Rectal smooth muscle tissue (tissue), 1 donor: ENCODE results near the gene ABCF2.

ENCODE experiments used
- H3K27ac ChIP-seq: one replicate; pipeline ENCODE4 v1.7.0; 2013; ENCODE audit warnings: low read depth, low read length, inconsistent platforms
- H3K27me3 ChIP-seq: one replicate; pipeline ENCODE4 v1.7.0; 2013; ENCODE audit warnings: low read length; ENCODE audit not compliant: control insufficient read depth, insufficient read depth
- H3K36me3 ChIP-seq: one replicate; pipeline ENCODE4 v1.7.0; 2013; ENCODE audit warnings: low read length; ENCODE audit not compliant: control insufficient read depth, insufficient read depth
- H3K4me1 ChIP-seq: one replicate; pipeline ENCODE4 v1.7.0; 2013; ENCODE audit warnings: low read length; ENCODE audit not compliant: control insufficient read depth, insufficient read depth
- H3K4me3 ChIP-seq: one replicate; pipeline ENCODE4 v1.7.0; 2013; ENCODE audit warnings: low read length
- H3K9ac ChIP-seq: one replicate; pipeline ENCODE4 v1.7.0; 2013; ENCODE audit warnings: low read length

Gene ABCF2

DNA sequence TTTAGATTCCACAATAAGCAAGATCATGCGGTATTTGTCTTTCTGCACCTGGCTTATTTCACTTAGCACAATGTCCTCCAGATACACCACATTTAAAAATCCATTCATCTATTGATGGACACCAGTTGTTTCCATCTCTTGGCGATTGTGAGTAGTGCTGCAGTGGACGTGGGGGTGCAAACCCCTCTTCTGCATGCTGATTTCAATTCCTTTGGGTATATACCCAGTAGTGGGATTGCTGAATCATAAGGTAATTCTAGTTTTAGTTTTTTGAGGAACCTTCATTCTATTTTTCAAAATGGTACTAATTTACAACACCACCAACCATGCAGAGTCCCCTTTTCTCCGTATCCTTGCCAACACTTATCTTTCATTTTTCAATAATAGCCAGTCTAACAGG, 38.0 kb downstream of the ABCF2 start:
- no peak overlapping the region for H3K4me3 ChIP-seq
- no peak overlapping the region for H3K27ac ChIP-seq
- H3K4me1 ChIP-seq = no peaks in the 10 kb centered on the region
- no peaks in the 10 kb centered on the region for H3K36me3 ChIP-seq
- no peak overlapping the region for H3K9ac ChIP-seq
- no peaks in the 10 kb centered on the region for H3K27me3 ChIP-seq

DNA sequence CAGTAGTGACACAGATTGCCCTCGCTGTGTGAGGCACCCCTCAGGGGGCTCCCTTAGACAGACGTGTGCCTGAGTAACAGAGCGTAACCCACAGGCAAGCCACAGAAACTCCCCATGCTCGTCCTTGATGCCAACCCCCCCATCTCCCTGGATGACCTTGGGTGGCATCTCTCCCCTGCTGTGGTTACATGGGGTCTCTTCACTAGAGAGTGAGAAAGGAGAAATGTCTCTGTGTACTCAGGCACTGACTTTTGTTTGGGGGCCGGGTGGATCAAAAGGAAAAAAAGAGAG, 38.8 kb downstream of the ABCF2 start:
- Histone ChIP-seq H3K4me3 (no peak overlapping the region), H3K4me1 (no peaks in the 10 kb centered on the region), H3K27me3 (no peaks in the 10 kb centered on the region), H3K9ac (no peak overlapping the region), H3K27ac (no peak overlapping the region), H3K36me3 (no peaks in the 10 kb centered on the region)

DNA sequence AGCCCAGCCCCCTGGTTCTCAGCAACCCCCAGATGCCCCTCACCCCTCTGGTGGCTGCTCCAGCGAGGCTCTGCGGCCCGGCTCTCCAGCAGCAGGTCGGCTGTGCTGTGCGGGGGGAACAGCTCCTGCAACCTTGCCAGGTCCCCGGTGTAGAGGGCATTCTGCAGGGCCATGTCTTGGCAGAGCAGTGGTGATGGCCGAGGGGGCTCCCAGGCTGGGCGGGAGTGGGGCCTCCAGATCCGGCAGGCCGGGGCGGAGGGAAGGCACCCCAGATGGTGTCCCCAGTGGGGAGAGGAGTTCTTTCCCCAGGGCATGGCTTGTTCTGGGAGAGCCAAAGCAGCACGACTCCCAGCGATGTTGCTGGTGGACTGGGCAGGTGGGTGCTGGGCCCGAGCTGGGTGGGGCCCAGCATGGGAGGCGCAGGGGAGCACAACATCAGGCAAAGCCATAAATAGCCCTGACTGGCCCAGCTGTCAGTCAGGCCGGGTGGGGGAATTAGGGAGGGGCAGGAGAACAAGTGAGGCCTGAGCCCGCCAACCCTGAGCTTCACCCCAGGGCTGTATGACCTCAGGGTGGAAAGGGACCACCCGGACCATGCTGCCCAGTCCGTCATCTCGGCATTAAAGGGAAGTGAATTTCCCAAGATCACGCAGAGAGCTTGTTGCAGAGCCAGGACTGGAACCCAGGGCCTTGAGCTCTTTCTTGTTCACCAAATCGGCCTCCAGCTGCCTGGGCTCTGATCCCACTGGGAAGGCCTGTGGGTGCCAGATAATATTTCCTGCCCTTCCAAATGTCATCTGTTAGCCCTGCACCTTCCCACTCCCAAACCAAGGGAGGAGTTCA, 39.4 kb downstream of the ABCF2 start:
- Histone ChIP-seq H3K27ac (no peak overlapping the region), H3K4me1 (no peaks in the 10 kb centered on the region), H3K36me3 (no peaks in the 10 kb centered on the region), H3K27me3 (no peaks in the 10 kb centered on the region), H3K4me3 (no peak overlapping the region), H3K9ac (no peak overlapping the region)

DNA sequence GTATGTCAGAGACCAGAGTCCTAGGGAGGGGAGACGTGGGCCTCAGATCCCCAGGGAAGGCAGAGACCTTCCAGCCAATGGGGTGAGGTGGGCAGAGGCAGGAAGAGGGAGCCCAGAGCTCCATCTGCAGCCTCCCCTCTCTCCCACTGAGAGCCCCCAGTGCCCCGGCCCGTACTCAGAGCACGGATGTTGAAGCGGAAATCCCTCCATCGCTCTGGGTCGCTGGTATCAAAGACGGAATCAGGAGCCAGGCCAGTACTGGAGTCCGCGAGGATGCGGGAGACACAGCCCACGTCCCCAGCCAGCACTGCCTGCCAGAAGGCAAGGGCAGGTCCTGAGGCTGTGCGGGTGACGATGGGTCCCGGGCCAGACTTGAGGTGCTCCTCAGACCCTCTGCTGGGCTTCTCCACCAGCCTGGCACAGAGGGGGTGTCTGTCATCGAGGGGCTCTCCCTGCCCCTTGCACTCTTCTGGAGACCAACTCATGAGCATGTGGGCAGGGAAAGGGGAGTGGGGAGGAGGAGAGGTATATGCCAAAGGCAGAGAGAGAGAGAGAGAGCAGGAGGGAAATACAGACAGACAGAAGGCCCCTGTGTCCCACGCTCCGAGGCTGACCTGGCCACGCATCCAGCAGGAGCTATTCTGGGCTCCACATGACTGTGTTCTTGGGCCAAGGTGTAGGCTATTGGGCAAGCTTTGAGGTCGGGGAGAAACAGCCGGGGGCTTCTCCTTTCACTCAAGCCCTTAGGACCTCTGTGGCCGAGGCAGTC, 40.2 kb downstream of the ABCF2 start, which contains the start of gene ASB10:
Gene ASB10 (minus strand): TSS at position 611 of the 769 bp plus-strand sequence. CDS start 120 bp downstream, at position 491.
- H3K27me3 ChIP-seq = no peaks in the 10 kb centered on the region
- no peak within 1 kb of the TSS for H3K4me3 ChIP-seq
- H3K36me3 ChIP-seq = no peaks in the 10 kb centered on the region
- no peaks in the 10 kb centered on the region for H3K4me1 ChIP-seq
- no peak within 1 kb of the TSS for H3K9ac ChIP-seq
- no peak within 1 kb of the TSS for H3K27ac ChIP-seq

DNA sequence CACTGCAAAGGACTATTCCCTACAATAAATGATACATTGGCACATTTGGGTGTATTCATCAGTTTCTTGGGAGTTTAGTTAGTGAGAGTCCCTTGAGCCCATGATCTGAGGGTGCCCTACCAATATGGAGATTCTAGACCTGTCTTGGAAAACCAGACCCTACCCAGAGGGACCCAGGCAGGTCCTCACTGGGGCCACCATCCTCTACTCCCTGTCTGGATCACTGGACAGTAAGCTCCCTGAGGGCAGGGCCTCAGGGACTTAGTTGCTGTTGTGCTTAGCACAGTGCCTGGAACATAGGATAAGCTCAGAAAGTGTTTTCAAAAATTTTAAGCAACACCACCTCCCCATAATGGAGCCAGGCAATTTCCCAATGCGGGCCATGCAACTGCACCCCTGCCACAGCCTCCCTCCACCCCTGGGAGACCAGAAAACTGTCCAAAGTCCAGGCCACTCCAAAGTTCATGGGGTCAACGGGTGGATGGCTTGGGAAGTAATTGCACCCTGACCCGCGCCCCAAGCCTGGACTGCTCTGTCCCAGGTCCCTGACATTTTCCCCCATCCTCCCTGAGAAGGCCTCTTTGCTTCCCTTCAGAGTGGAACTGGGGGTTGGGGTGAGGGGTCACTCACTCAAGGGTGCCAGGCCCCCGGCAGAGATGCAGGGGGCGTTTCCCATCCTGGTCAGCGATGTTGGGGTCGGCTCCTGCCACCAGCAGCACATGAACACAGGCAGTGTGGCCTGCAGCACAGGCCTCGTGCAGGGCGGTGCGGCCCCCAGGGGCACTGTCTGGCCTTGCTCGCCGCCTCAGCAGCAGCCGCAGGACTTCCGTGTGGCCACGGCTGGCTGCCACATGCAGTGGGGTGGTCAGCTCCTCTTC, 41.0 kb downstream of the ABCF2 start:
- H3K9ac ChIP-seq = no peak overlapping the region
- H3K27ac ChIP-seq = no peak overlapping the region
- no peaks in the 10 kb centered on the region for H3K27me3 ChIP-seq
- H3K4me3 ChIP-seq = no peak overlapping the region
- no peaks in the 10 kb centered on the region for H3K4me1 ChIP-seq
- no peaks in the 10 kb centered on the region for H3K36me3 ChIP-seq

DNA sequence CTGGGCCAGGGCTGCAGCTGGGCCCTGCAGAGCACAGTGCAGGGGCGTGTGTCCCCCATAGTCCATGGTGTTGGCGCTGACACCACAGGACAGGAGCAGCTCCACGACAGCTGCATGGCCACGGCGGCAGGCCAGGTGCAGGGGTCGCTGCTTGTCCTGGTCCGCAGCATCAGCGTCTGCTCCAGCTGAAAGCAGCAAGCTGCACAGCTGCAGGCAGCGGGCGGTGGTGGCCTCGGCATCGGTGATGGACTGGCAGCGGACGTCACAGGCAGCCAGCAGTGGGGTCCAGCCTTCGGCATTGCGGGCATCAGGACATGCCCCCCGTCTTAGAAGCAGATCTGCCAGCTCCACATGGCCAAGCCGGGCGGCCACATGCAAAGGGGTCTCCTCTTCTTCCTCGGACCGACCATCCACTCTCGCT, 46.0 kb downstream of the ABCF2 start:
- H3K9ac ChIP-seq = no peak overlapping the region
- H3K4me3 ChIP-seq = no peak overlapping the region
- H3K27ac ChIP-seq = no peak overlapping the region

DNA sequence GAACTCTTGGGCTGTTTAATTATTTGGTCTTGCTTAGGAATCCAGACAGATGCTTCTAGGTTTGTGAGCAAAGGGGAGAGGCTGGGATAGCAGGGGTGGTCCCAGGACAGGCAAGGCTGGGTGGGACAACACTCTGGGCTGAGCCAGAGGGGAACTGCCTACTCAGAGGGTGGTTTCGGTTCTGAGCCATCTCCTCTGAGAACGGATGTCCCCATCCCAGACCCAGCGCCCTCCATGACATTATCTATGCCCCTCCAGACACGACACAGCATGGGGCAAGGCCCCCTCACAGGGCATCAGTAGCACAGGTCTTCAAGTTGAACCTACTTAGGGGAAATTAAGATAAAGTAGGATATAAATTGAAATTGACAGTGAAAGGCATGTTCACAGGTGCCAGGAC, 47.1 kb downstream of the ABCF2 start:
- Histone ChIP-seq H3K27me3 (no peaks in the 10 kb centered on the region), H3K36me3 (no peaks in the 10 kb centered on the region), H3K4me1 (no peaks in the 10 kb centered on the region), H3K9ac (no peak overlapping the region), H3K27ac (no peak overlapping the region), H3K4me3 (no peak overlapping the region)

More for the DNA sequence above, 46.0 kb downstream of the ABCF2 start:
- Histone ChIP-seq H3K36me3 (no peaks in the 10 kb centered on the region), H3K4me1 (no peaks in the 10 kb centered on the region), H3K27me3 (no peaks in the 10 kb centered on the region)

DNA sequence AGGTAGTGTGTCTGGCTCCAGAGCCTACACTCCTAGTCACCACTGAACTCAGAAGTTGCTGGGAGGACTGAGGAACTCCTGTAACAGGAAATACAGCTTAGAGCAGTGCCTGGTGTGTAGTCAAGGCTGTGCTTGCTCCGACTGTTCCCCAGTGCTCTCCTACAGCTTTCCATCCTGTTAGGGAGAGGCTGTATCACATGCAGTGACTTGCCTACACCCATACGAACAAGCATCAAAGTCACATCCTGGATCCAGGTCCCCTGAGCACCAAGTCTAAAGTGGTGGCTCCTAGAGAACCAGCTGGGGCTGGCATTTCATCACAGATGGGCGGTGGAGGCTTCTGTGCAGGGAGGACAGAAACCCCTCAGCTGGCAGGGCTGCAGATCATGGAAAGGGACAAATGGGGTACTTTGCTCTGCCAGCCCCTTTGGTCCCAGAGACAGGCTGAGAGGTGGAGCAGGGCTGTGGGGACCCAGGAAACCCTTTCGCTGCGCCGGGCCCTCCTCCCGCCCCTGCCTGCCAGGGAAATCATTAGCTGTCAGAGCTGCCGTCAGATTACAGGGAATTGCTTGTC, 47.6 kb downstream of the ABCF2 start:
- Histone ChIP-seq H3K36me3 (no peaks in the 10 kb centered on the region), H3K27me3 (no peaks in the 10 kb centered on the region), H3K4me3 (no peak overlapping the region), H3K9ac (no peak overlapping the region), H3K27ac (no peak overlapping the region), H3K4me1 (no peaks in the 10 kb centered on the region)

DNA sequence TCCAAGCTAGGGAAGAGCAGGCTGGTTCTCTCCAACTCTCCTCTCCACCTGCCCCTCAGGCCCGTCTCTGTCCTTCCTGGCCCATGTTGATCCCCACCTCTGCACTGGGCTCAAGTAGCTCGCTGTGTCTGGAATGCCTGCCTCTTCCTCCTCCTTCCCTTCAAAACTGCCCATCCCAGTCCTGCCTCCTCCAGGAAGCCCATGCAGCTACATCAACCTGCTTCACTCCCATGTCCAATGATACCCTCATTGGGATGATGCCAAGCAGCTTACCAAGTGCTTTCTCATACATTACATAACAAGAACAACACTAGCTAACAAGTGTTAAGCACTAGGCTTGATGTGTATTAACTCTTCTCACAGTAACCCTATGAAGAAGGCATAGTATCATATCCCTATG, 48.2 kb downstream of the ABCF2 start:
- H3K4me3 ChIP-seq = no peak overlapping the region
- H3K36me3 ChIP-seq = no peaks in the 10 kb centered on the region
- H3K27me3 ChIP-seq = no peaks in the 10 kb centered on the region
- no peak overlapping the region for H3K9ac ChIP-seq
- no peaks in the 10 kb centered on the region for H3K4me1 ChIP-seq
- H3K27ac ChIP-seq = no peak overlapping the region

DNA sequence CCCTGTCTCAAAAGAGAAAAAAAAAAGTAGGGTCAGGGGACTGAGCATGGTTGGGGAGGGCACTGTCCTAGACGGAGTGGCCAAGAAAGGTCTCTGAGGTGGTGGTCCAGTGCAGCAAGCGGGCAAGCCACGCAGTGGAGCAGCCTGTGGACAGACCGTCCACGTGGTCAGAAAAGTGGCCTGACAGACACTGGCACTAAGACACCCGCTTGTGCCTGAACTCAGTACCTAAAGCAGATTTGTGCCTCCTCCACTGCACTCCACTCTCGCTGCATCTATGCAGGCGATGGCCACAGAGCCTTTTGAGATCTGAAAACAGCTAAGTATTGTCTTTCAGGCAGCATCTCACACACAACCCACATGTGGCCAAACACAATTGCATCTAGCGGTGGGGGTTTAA, 48.8 kb downstream of the ABCF2 start:
- Histone ChIP-seq H3K27ac (no peak overlapping the region), H3K4me1 (no peaks in the 10 kb centered on the region), H3K27me3 (no peaks in the 10 kb centered on the region), H3K9ac (no peak overlapping the region), H3K4me3 (no peak overlapping the region), H3K36me3 (no peaks in the 10 kb centered on the region)

DNA sequence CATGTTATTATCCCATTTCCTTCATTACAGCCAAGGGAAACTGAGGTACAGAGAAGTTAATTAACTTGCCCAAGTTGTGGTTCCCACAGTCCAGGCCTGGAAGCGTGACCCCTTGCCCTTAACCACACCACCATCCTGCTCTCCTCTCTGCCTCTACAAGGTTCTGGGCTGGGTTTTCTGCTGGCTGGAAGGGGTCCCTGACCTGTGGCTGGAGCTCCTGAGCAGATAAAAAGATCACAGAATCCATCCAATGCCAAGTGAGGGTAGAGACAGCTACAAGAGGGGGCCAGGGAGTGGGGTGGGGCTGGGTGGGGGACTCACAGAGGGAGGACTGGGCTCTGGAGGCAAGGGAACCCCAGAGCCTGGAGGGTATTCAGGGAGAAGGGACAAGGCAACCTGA, 49.7 kb downstream of the ABCF2 start:
- Histone ChIP-seq H3K9ac (no peak overlapping the region), H3K27ac (no peak overlapping the region), H3K27me3 (no peaks in the 10 kb centered on the region), H3K4me3 (no peak overlapping the region), H3K36me3 (no peaks in the 10 kb centered on the region), H3K4me1 (no peaks in the 10 kb centered on the region)

DNA sequence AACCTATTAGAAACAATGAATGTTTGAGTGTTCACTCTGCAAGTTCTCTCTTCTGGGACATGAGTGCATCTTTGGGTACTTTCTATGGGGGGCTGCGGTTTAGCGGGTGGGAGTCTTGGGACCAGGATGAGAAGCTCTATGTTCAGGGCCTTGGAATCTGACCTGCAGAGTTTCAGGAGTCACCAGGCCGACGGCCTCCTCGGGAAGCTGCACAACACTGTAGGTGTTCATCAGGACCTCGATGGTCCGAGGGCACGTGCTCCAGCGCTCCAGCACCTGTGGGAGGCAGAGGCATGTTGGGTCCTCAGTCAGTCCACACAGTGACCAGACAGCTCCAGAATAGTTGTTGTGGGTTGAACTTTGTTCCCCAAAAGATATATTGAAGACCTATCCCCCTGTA, 50.6 kb downstream of the ABCF2 start:
- Histone ChIP-seq H3K9ac (no peak overlapping the region), H3K27me3 (no peaks in the 10 kb centered on the region), H3K4me3 (no peak overlapping the region), H3K36me3 (no peaks in the 10 kb centered on the region), H3K4me1 (no peaks in the 10 kb centered on the region), H3K27ac (no peak overlapping the region)
